ENCODE measurements around the gene PCDHGA5.
"Not testable (repeated sequence)": the region's sequence is repeated elsewhere in the genome, so short reads cannot be mapped to it uniquely, and the experiment has no call there.

Gene PCDHGA5

GRCh38 chr5:141363952-141364660 is at the start of gene PCDHGA5:
TSS of gene PCDHGA5 (plus strand) at chr5:141364162. CDS start at chr5:141364331, 169 bp downstream.
- DNase-seq (ENCODE audit: low read depth, low spot score) = no peak

DNA sequence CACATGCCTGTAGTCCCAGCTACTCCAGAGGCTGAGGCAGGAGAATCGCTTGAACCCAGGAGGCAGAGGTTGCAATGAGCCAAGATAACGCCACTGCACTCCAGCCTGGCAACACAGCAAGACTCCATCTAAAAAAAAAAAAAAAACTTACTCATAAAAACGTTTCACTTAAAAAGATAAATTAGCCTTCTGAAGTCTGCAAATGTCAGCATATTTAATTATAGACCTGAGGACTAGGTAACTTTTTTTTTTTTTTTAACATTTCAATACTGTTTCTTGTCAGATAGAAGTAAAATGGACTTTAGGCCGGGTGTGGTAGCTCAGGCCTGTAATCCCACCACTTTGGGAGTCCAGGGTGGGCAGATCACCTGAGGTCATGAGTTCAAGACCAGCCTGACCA is 47.0 kb upstream of the PCDHGA5 start:
- not testable (repeated sequence) for DNase-seq (ENCODE audit: low read depth, low spot score)

DNA sequence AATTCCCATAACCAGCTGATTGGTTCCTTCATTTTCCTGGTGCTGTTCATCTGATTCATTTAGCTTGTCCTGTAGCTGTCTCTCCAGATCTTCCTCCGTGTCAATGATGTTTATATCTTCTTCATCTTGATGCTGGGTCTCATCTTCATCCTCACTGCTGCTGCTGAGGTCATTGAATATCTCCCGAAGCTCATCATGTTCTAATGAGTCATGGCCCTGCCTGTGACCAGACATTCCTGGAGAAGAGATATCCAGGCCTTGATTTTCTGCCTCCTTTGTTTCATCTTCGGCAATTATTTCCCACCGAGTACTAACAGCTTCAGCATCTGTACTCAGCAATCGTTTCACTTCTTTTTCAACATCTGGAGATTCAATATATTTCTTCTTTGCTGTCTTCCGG is 44.8 kb upstream of the PCDHGA5 start:
- no peak for DNase-seq (ENCODE audit: low read depth, low spot score)

GRCh38 chr5:141319699-141320098 is 44.3 kb upstream of the PCDHGA5 start:
- DNase-seq (ENCODE audit: low read depth, low spot score) = no peak

DNA sequence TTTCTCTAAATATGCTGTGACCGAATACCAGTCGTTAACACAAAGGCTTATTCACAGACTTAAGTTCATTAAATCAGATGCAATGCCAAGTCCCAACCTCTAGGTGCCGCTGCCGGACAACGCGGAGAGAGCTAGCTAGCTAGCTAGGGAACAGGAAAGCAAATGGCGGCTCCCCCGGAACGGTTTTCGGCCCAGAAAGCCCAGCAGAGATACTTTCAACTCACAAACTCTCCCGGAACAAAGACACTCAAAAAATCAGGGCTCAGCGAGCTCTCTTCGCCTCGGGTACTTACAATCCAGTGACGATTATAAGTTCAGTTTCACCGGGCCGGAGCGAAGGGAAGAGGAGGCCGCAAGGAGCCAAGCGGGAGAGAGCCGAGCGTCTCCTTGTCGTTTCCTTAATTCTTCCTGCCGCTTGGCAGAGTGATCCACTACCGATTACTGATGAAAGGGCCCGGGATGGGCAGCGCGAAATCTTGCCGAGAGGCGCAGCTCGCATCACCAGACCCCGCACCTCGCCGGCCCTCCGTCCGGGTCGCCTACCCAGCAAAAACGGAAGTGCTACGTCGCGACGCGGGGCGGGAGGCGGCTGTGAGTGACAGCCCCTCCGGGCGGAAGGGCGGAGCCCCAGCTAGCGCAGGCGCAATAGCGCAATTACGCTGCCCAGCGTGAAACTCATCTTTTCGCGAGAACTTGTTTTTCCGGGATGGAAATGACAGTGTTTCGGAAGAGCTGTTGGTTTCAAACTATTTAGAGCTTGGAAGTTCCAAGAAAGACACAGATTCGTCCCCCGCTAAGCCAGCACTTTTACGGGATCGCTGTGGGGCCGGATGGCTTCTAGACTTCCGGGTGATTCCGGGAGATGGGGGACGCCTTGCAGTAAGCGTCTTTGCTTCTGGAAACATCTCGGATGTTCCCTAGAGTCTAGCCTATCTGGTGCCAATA is 43.5 kb upstream of the PCDHGA5 start, which contains the start of gene TAF7:
Gene TAF7 (minus strand): TSS at position 560 of the 945 bp plus-strand sequence. CDS start 740 bp downstream, outside the sequence.
- DNase-seq (ENCODE audit: low read depth, low spot score) = peak; percentile 96

DNA sequence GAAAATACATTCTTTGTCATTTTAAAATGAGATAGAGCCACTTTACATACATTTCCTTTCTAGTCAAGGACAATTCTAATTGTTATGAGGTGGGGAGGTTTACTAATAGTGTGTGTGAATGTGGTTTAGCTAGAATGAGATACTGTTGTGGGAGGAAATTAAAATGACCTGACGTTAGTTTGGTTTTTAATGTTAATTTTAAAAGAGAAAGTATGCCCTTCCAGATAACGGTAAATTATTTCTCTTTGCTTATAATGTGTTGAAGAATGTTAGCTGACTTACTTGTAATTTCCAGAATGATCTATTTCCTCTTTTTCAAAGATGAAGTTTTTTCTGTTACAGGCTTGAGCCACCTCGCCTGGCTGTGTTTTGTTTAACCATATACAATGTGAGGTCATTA is 41.7 kb upstream of the PCDHGA5 start:
- no peak for DNase-seq (ENCODE audit: low read depth, low spot score)

DNA sequence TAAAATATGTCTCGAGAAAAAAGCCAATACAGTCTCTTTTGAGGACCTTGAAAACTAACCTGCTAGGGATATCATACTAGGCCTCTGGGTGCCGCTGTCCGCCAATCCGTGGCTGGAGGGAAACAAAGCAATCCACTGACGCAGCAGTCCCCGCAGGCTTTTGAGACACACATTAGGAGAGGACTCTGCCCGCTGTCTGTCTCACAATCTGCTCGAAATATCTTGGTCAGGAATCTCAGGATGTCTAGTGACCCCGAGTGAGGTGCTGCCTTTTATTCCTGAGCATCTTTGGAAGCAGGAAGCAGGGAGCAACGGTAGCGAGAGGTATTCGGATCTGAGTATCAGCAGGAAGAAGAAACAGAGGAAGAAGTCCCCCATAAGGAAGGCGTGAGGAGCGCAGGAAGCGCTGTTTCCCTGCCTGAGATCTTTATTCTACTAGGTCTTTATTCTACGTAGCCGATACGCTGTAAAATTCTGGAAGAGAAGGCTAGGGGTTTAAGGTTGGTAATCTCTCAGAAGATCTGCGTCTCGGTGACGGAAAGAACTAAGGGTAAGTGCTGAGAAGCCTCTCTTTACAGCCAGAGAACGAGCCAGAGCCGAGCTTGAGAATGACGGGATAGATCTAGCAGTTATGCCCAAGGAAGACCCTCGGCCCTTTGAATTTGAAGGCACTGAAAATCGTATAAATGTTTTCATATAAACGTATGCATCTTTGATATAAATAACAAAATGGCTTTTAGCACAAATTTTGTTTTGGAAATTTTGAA is 37.7 kb upstream of the PCDHGA5 start:
- DNase-seq (ENCODE audit: low read depth, low spot score) = peak; percentile 78

- no peak for DNase-seq (ENCODE audit: low read depth, low spot score)
Observed at GRCh38 chr5:141328231-141328630, 35.7 kb upstream of the PCDHGA5 start.

- DNase-seq (ENCODE audit: low read depth, low spot score) = no peak
Observed at GRCh38 chr5:141330299-141331080, 33.5 kb upstream of the PCDHGA5 start, which contains the start of gene PCDHGA1. TSS of gene PCDHGA1 (plus strand) at chr5:141330514.

DNA sequence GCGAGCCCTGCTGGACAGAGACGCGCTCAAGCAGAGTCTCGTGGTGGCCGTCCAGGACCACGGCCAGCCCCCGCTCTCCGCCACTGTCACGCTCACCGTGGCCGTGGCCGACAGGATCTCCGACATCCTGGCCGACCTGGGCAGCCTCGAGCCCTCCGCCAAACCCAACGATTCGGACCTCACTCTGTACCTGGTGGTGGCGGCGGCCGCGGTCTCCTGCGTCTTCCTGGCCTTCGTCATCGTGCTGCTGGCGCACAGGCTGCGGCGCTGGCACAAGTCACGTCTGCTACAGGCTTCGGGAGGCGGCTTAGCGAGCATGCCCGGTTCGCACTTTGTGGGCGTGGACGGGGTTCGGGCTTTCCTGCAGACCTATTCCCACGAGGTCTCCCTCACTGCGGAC is 31.4 kb upstream of the PCDHGA5 start:
- not testable (repeated sequence) for DNase-seq (ENCODE audit: low read depth, low spot score)

- DNase-seq (ENCODE audit: low read depth, low spot score) = peak; percentile 59
Observed at GRCh38 chr5:141338538-141339306, 25.2 kb upstream of the PCDHGA5 start, which contains the start of gene PCDHGA2. TSS of gene PCDHGA2 (plus strand) at chr5:141338760.

DNA sequence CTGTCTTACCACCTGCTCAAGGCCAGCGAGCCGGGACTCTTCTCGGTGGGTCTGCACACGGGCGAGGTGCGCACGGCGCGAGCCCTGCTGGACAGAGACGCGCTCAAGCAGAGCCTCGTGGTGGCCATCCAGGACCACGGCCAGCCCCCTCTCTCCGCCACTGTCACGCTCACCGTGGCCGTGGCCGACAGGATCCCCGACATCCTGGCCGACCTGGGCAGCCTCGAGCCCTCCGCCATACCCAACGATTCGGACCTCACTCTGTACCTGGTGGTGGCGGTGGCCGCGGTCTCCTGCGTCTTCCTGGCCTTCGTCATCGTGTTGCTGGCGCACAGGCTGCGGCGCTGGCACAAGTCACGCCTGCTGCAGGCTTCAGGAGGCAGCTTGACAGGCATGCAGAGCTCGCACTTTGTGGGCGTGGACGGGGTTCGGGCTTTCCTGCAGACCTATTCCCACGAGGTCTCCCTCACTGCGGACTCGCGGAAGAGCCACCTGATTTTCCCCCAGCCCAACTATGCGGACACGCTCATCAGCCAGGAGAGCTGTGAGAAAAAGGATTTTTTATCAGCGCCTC is 23.1 kb upstream of the PCDHGA5 start:
- not testable (repeated sequence) for DNase-seq (ENCODE audit: low read depth, low spot score)

GRCh38 chr5:141342773-141343172 is 21.2 kb upstream of the PCDHGA5 start:
- DNase-seq (ENCODE audit: low read depth, low spot score) = no peak

- DNase-seq (ENCODE audit: low read depth, low spot score) = peak; percentile 70
Observed at GRCh38 chr5:141343242-141343952, 20.6 kb upstream of the PCDHGA5 start, which contains the start of gene PCDHGA3. TSS of gene PCDHGA3 (plus strand) at chr5:141343829. CDS start at chr5:141344034, 205 bp downstream.

DNA sequence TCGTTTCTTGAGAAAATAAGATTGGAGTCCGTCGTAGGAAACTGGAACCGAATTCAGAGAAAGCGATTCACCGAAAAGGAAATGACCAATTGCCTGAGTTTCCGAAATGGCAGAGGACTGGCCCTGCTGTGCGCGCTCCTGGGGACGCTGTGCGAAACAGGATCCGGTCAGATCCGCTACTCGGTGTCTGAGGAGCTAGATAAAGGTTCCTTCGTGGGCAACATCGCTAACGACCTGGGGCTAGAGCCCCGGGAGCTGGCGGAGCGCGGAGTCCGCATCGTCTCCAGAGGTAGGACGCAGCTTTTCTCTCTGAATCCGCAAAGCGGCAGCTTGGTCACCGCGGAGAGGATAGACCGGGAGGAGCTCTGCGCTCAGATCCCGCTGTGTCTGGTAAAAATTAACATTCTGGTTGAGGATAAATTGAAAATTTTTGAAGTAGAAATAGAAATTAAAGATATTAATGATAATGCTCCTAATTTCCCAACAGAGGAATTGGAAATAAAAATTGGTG is 20.0 kb upstream of the PCDHGA5 start:
- DNase-seq (ENCODE audit: low read depth, low spot score) = peak; percentile 69

- no peak for DNase-seq (ENCODE audit: low read depth, low spot score)
Observed at GRCh38 chr5:141345327-141345726, 18.6 kb upstream of the PCDHGA5 start.

DNA sequence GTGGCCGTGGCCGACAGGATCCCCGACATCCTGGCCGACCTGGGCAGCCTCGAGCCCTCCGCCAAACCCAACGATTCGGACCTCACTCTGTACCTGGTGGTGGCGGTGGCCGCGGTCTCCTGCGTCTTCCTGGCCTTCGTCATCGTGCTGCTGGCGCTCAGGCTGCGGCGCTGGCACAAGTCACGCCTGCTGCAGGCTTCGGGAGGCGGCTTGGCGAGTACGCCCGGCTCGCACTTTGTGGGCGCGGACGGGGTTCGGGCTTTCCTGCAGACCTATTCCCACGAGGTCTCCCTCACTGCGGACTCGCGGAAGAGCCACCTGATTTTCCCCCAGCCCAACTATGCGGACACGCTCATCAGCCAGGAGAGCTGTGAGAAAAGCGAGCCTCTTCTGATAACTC is 17.9 kb upstream of the PCDHGA5 start:
- not testable (repeated sequence) for DNase-seq (ENCODE audit: low read depth, low spot score)

GRCh38 chr5:141349917-141350619 is 13.9 kb upstream of the PCDHGA5 start, which contains the start of gene PCDHGB1:
TSS of gene PCDHGB1 (plus strand) at chr5:141350099. CDS start at chr5:141350261, 162 bp downstream.
- peak; percentile 39 for DNase-seq (ENCODE audit: low read depth, low spot score)
